OCI-LY3 (cell line): ENCODE results near the gene SCGB1D1.

Source experiments
- EZH2phosphoT487 ChIP-seq: fragments of 200-600 bp; shearing (Covaris generic); IDR thresholded peaks from 2 replicates; pipeline ENCODE4 v1.6.1; 2018; ENCODE audit warnings: antibody characterized with exemption, mixed run types, low read depth
- TF ChIP-seq, protein P1 (sequence below): fragments of 200-600, 300-600 bp; sonication (generic); IDR thresholded peaks from 2 replicates; pipeline ENCODE4 v1.5.1; 2014; ENCODE audit warnings: antibody characterized with exemption, low read length, low read depth

DNA sequence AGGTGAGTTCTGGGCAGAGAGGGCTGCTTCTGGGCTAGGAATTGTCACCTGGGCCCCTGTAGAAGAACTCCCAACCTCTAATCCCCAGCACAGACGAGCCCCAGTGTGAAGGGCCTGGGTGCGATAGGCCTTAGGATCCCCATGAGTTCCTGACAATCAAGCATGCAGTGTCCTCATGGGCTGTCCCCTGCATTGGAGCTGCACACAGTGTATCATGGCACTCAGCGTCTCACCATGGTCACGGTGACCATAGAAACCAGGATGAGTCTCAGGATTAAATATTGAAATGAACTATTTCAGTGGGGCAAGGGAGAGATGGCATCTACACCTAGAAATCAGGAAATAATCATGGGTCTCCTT is 18.7 kb downstream of the SCGB1D1 start:
- no peak for TF ChIP-seq EZH2phosphoT487
- TF ChIP-seq, protein P1, sequence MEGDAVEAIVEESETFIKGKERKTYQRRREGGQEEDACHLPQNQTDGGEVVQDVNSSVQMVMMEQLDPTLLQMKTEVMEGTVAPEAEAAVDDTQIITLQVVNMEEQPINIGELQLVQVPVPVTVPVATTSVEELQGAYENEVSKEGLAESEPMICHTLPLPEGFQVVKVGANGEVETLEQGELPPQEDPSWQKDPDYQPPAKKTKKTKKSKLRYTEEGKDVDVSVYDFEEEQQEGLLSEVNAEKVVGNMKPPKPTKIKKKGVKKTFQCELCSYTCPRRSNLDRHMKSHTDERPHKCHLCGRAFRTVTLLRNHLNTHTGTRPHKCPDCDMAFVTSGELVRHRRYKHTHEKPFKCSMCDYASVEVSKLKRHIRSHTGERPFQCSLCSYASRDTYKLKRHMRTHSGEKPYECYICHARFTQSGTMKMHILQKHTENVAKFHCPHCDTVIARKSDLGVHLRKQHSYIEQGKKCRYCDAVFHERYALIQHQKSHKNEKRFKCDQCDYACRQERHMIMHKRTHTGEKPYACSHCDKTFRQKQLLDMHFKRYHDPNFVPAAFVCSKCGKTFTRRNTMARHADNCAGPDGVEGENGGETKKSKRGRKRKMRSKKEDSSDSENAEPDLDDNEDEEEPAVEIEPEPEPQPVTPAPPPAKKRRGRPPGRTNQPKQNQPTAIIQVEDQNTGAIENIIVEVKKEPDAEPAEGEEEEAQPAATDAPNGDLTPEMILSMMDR, result no peak
